Astrocyte (in vitro differentiated cells and primary cell): ENCODE results near the gene BST1. TPM values are rescaled to one million over a fixed set of nuclear protein-coding genes. Genes with fewer than 3 reads are reported as not detected.
A peak's percentile ranks its signal among the peaks of the same experiment; 100 is the strongest.

Experiments
- DNase-seq: peaks from one replicate; pipeline ENCODE4 v3.0.0-alpha.2; 2010; ENCODE audit warnings: low read depth
- FAIRE-seq: peaks from 2 replicates; lab custom pipeline; 2011; peaks lifted over from hg19 to GRCh38; lab: Jason Lieb, UNC
- H2AFZ ChIP-seq: 2 replicates; pipeline ENCODE4 v1.6.0; 2012; ENCODE audit warnings: low read depth, low read length, inconsistent platforms
- H3K27ac ChIP-seq: 2 replicates; pipeline ENCODE4 v1.5.1; 2011; ENCODE audit warnings: low read depth, low read length, inconsistent platforms
- H3K27me3 ChIP-seq: 2 replicates; pipeline ENCODE4 v1.6.0; 2011; ENCODE audit warnings: low read length, inconsistent platforms; ENCODE audit not compliant: insufficient read depth
- H3K36me3 ChIP-seq: 2 replicates; pipeline ENCODE4 v1.5.1; 2011; ENCODE audit warnings: low read length, inconsistent platforms; ENCODE audit not compliant: insufficient read depth
- H3K4me1 ChIP-seq: 2 replicates; pipeline ENCODE4 v1.5.1; 2011; ENCODE audit warnings: low read length, inconsistent platforms; ENCODE audit not compliant: insufficient read depth
- H3K4me2 ChIP-seq: 2 replicates; pipeline ENCODE4 v1.6.0; 2012; ENCODE audit warnings: low read length, inconsistent platforms
- H3K4me3 ChIP-seq: 2 replicates; pipeline ENCODE4 v1.5.1; 2011; ENCODE audit warnings: low read depth, mild to moderate bottlenecking, low read length, inconsistent platforms; ENCODE audit not compliant: insufficient read depth
- H3K79me2 ChIP-seq: 2 replicates; pipeline ENCODE4 v1.6.0; 2012; ENCODE audit warnings: mild to moderate bottlenecking, low read length, inconsistent platforms; ENCODE audit not compliant: insufficient read depth
- H3K9ac ChIP-seq: 2 replicates; pipeline ENCODE4 v1.6.0; 2012; ENCODE audit warnings: mild to moderate bottlenecking, low read length, inconsistent platforms
- H3K9me3 ChIP-seq: 2 replicates; pipeline ENCODE4 v1.5.1; 2012; ENCODE audit warnings: low read depth, mild to moderate bottlenecking, low read length, inconsistent platforms; ENCODE audit not compliant: insufficient read depth
- H4K20me1 ChIP-seq: 2 replicates; pipeline ENCODE4 v1.6.0; 2012; ENCODE audit warnings: low read length, inconsistent platforms; ENCODE audit not compliant: insufficient read depth
- H3K27ac Mint-ChIP-seq: one replicate; pipeline ENCODE4 v1.8.0; 2021; ENCODE audit warnings: mild to moderate bottlenecking, mixed read lengths; ENCODE audit not compliant: unreplicated experiment
- H3K27me3 Mint-ChIP-seq: one replicate; pipeline ENCODE4 v1.8.0; 2021; ENCODE audit warnings: low read depth, mixed read lengths; ENCODE audit not compliant: unreplicated experiment
- H3K36me3 Mint-ChIP-seq: one replicate; pipeline ENCODE4 v1.8.0; 2021; ENCODE audit warnings: low read depth, mixed read lengths; ENCODE audit not compliant: unreplicated experiment
- H3K4me1 Mint-ChIP-seq: one replicate; pipeline ENCODE4 v1.8.0; 2021; ENCODE audit warnings: low read depth, mixed read lengths; ENCODE audit not compliant: unreplicated experiment
- H3K4me3 Mint-ChIP-seq: one replicate; pipeline ENCODE4 v1.8.0; 2021; ENCODE audit warnings: mild to moderate bottlenecking, moderate library complexity, mixed read lengths; ENCODE audit not compliant: unreplicated experiment
- H3K9me3 Mint-ChIP-seq: one replicate; pipeline ENCODE4 v1.8.0; 2021; ENCODE audit warnings: mild to moderate bottlenecking, mixed read lengths; ENCODE audit not compliant: unreplicated experiment
- EZH2 ChIP-seq: IDR thresholded peaks from 2 replicates; pipeline ENCODE4 v1.6.1; 2012; ENCODE audit warnings: mild to moderate bottlenecking, low read length, inconsistent platforms; ENCODE audit not compliant: insufficient read depth
- total RNA-seq: library from RNA; stranded (reverse); gene quantifications from 2 replicates; pipeline ENCODE4 v1.2.1, GENCODE V29; 2021
- TF ChIP-seq, protein P1 (sequence below): IDR thresholded peaks from 2 replicates; pipeline ENCODE4 v1.5.1; 2011; ENCODE audit warnings: low read depth, mild to moderate bottlenecking, inconsistent platforms, low read length, moderate library complexity; ENCODE audit not compliant: insufficient read depth

BST1 gene
- total RNA-seq, 1 donor from 2014 or later: 24.5 TPM

DNA sequence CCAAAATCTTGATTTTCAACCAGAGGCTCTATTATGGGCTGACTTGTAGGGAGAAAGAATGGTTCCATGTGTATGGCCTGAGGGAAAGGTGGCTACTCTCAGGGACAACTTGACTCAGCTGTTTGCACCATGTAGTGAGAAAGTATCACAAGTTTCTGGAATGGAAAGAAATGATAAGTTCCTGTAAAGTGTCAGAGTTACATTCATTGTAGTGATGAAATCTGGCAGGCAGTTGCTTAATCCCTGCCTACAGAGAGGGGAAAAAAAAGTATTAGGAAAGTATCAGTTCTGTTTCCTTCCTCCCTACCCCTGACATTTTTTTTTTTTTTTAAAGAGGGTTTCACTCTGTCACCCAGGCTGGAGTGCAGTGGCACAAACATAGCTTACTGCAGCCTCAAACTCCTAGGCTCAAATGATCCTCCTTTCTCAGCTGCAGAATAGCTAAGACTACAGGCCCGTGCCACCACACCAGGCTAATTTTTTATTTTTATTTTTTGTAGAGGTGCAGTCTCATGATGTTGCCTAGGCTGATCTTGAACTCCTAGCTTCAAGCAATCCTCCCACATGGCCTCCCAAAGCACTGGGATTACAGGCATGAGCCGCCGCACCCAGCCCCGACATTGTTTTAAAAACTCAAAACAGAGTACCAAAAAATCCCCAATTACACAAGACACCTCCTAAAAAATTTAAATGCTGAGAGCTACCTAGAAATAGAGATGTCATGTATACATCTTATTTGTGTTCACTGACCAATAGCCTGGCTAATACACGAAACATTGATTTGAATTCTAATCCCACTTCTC, 42.9 kb upstream of the BST1 start:
- no peaks in the 10 kb centered on the region for H3K27me3 Mint-ChIP-seq
- H3K4me1 ChIP-seq: peaks cover 10% of the 10 kb centered on the region
- no peak overlapping the region for H3K9ac ChIP-seq
- no peak overlapping the region for H3K27ac ChIP-seq
- DNase-seq (peak; percentile 23), FAIRE-seq (no peak)
- no peaks in the 10 kb centered on the region for H3K9me3 ChIP-seq
- H3K4me1 Mint-ChIP-seq: peaks cover 42% of the 10 kb centered on the region
- peaks cover 3% of the 10 kb centered on the region for H3K79me2 ChIP-seq
- no peak overlapping the region for H2AFZ ChIP-seq
- peak overlapping the region; percentile 79 for H3K27ac Mint-ChIP-seq
- no peaks in the 10 kb centered on the region for H4K20me1 ChIP-seq
- H3K4me3 ChIP-seq: no peak overlapping the region
- no peaks in the 10 kb centered on the region for H3K27me3 ChIP-seq
- peaks cover 2% of the 10 kb centered on the region for H3K36me3 Mint-ChIP-seq
- peaks cover 4% of the 10 kb centered on the region for H3K36me3 ChIP-seq
- H3K4me2 ChIP-seq: no peak overlapping the region
- TF ChIP-seq EZH2: no peak
- TF ChIP-seq, protein P1, sequence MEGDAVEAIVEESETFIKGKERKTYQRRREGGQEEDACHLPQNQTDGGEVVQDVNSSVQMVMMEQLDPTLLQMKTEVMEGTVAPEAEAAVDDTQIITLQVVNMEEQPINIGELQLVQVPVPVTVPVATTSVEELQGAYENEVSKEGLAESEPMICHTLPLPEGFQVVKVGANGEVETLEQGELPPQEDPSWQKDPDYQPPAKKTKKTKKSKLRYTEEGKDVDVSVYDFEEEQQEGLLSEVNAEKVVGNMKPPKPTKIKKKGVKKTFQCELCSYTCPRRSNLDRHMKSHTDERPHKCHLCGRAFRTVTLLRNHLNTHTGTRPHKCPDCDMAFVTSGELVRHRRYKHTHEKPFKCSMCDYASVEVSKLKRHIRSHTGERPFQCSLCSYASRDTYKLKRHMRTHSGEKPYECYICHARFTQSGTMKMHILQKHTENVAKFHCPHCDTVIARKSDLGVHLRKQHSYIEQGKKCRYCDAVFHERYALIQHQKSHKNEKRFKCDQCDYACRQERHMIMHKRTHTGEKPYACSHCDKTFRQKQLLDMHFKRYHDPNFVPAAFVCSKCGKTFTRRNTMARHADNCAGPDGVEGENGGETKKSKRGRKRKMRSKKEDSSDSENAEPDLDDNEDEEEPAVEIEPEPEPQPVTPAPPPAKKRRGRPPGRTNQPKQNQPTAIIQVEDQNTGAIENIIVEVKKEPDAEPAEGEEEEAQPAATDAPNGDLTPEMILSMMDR: no peak
- no peaks in the 10 kb centered on the region for H3K9me3 Mint-ChIP-seq
- H3K4me3 Mint-ChIP-seq: no peak overlapping the region

DNA sequence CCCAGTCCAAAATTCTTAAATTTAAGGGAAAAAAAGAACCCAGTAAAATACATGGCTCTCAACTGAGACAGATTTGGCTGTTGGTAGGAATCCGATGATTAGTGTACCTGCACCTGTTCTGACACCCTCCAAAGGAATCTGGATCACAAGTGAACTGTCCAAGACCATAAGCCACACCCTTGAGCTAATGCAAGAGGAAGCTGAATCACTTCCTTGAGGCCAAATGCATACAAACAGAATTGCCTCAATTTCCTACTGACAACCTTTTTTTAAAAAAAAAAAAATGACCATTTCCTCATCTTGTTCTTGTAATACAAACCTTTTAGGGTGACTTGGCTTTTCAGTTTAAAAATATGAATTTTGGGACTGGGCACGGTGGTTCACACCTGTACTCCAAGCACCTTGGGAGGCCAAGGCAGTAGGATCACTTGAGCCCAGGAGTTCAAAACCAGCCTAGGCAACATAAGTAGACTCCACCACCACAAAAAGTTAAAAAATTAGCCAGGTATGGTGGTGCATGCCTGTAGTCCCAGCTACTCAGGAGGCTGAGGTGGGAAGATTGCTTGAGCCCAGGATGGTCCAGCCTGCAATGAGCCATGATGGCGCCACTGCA, 37.0 kb upstream of the BST1 start:
- H3K79me2 ChIP-seq: peaks cover 43% of the 10 kb centered on the region
- H3K4me3 Mint-ChIP-seq: no peak overlapping the region
- H3K36me3 Mint-ChIP-seq: peaks cover 10% of the 10 kb centered on the region
- no peaks in the 10 kb centered on the region for H3K9me3 Mint-ChIP-seq
- H3K27me3 Mint-ChIP-seq: no peaks in the 10 kb centered on the region
- no peaks in the 10 kb centered on the region for H3K9me3 ChIP-seq
- peaks cover 18% of the 10 kb centered on the region for H3K36me3 ChIP-seq
- FAIRE-seq (no peak), DNase-seq (peak; percentile 45)
- no peak overlapping the region for H3K4me3 ChIP-seq
- no peak overlapping the region for H3K4me2 ChIP-seq
- no peak overlapping the region for H2AFZ ChIP-seq
- H3K27me3 ChIP-seq: no peaks in the 10 kb centered on the region
- H3K4me1 Mint-ChIP-seq: peaks cover 14% of the 10 kb centered on the region
- H4K20me1 ChIP-seq: no peaks in the 10 kb centered on the region
- H3K27ac ChIP-seq: no peak overlapping the region
- no peak overlapping the region for H3K27ac Mint-ChIP-seq
- H3K9ac ChIP-seq: no peak overlapping the region
- TF ChIP-seq, protein P1: no peak
- no peak for TF ChIP-seq EZH2
- H3K4me1 ChIP-seq: peaks cover 7% of the 10 kb centered on the region

DNA sequence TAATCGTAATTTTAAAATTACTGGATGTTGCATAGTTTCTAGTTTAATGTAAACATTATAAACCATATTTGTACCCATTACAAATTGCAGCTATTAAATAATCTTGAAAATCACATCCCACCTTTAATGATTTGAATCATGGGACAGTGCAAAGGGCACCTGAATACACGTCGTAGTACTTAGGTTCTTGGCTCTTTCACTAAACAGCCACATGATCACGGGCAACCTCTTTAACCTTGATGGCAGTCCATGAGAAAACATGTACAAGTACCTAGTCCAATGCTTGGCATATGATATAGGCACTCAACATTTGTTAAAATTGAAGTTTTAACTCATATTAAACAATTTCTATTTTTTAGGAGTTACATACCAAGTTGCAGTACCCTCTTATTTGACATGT, 35.9 kb upstream of the BST1 start:
- peaks cover 7% of the 10 kb centered on the region for H3K4me1 ChIP-seq
- H3K27ac Mint-ChIP-seq: no peak overlapping the region
- DNase-seq (no peak), FAIRE-seq (no peak)
- H3K27ac ChIP-seq: no peak overlapping the region
- no peak overlapping the region for H3K9ac ChIP-seq
- peaks cover 12% of the 10 kb centered on the region for H3K4me1 Mint-ChIP-seq
- H4K20me1 ChIP-seq: no peaks in the 10 kb centered on the region
- peaks cover 23% of the 10 kb centered on the region for H3K36me3 ChIP-seq
- peaks cover 8% of the 10 kb centered on the region for H3K36me3 Mint-ChIP-seq
- H3K9me3 Mint-ChIP-seq: no peaks in the 10 kb centered on the region
- no peak overlapping the region for H3K4me3 Mint-ChIP-seq
- H3K27me3 Mint-ChIP-seq: no peaks in the 10 kb centered on the region
- peaks cover 55% of the 10 kb centered on the region for H3K79me2 ChIP-seq
- no peaks in the 10 kb centered on the region for H3K9me3 ChIP-seq
- no peaks in the 10 kb centered on the region for H3K27me3 ChIP-seq
- H2AFZ ChIP-seq: no peak overlapping the region
- H3K4me2 ChIP-seq: no peak overlapping the region
- H3K4me3 ChIP-seq: no peak overlapping the region
- TF ChIP-seq EZH2: no peak
- TF ChIP-seq, protein P1: no peak
